DND-41 (cell line): Measurements from ENCODE around the gene DYNLT4.

Experiments used
- CTCF ChIP-seq: IDR thresholded peaks from 2 replicates; pipeline ENCODE4 v1.5.1; 2012; ENCODE audit warnings: borderline replicate concordance, low read length, moderate library complexity, mild to moderate bottlenecking; ENCODE audit not compliant: poor library complexity, severe bottlenecking; ENCODE audit errors: extremely low read depth
- EZH2 ChIP-seq: IDR thresholded peaks from 3 replicates; pipeline ENCODE4 v1.6.1; 2012; ENCODE audit warnings: borderline replicate concordance, low read depth, mild to moderate bottlenecking, moderate library complexity, low read length, inconsistent platforms; ENCODE audit not compliant: severe bottlenecking

- TF ChIP-seq CTCF (no peak), EZH2 (no peak)
Observed at GRCh38 chr1:44783697-44784093, 23.5 kb downstream of the DYNLT4 start.
